Osteoblast (primary cell): ENCODE results near the gene FARS2. TPM values are rescaled to one million over a fixed set of nuclear protein-coding genes. Genes with fewer than 3 reads are reported as not detected.

Experiments used
- DNase-seq: peaks from one replicate; pipeline ENCODE4 v3.0.0; 2011; ENCODE audit warnings: low spot score, mixed read lengths; ENCODE audit not compliant: insufficient read length; ENCODE audit errors: missing footprints
- H2AFZ ChIP-seq: 2 replicates; pipeline ENCODE4 v1.6.0; 2011; ENCODE audit warnings: mild to moderate bottlenecking, low read length
- H3K27ac ChIP-seq: 2 replicates; pipeline ENCODE4 v1.5.1; 2011; ENCODE audit warnings: mild to moderate bottlenecking, low read depth, low read length, moderate library complexity
- H3K27me3 ChIP-seq: 2 replicates; pipeline ENCODE4 v1.6.0; 2012; ENCODE audit warnings: mild to moderate bottlenecking, control low read depth, inconsistent platforms, low read length, moderate library complexity; ENCODE audit not compliant: insufficient read depth
- H3K36me3 ChIP-seq: 2 replicates; pipeline ENCODE4 v1.5.1; 2011; ENCODE audit warnings: mild to moderate bottlenecking, low read length, control low read depth, moderate library complexity; ENCODE audit not compliant: insufficient read depth
- H3K4me1 ChIP-seq: 2 replicates; pipeline ENCODE4 v1.5.1; 2011; ENCODE audit warnings: mild to moderate bottlenecking, low read length, control low read depth, moderate library complexity; ENCODE audit not compliant: insufficient read depth
- H3K4me2 ChIP-seq: 2 replicates; pipeline ENCODE4 v1.6.0; 2011; ENCODE audit warnings: mild to moderate bottlenecking, low read length; ENCODE audit not compliant: insufficient read depth
- H3K4me3 ChIP-seq: fragments of 200-600 bp; sonication (generic); 3 replicates; pipeline ENCODE4 v1.5.1; 2012; ENCODE audit warnings: mild to moderate bottlenecking, low read length, inconsistent platforms; ENCODE audit not compliant: insufficient read depth
- H3K79me2 ChIP-seq: 2 replicates; pipeline ENCODE4 v1.6.0; 2012; ENCODE audit warnings: mild to moderate bottlenecking, low read length, control low read depth, inconsistent platforms; ENCODE audit not compliant: insufficient read depth
- H3K9me3 ChIP-seq: 2 replicates; pipeline ENCODE4 v1.5.1; 2011; ENCODE audit warnings: low read depth, low read length, control low read depth
- H4K20me1 ChIP-seq: 2 replicates; pipeline ENCODE4 v1.6.0; 2012; ENCODE audit warnings: mild to moderate bottlenecking, low read length, control low read depth; ENCODE audit not compliant: insufficient read depth
- CTCF ChIP-seq: IDR thresholded peaks from 2 replicates; pipeline ENCODE4 v1.5.1; 2011; ENCODE audit warnings: mild to moderate bottlenecking, low read depth, low read length, moderate library complexity; ENCODE audit errors: extremely low read depth
- total RNA-seq: library from RNA; depleted of rRNA; stranded (reverse); fragments of >200 nt; gene quantifications from 2 replicates; pipeline ENCODE4 v1.2.3, GENCODE V29; 2012

The FARS2 gene
- total RNA-seq, 1 donor: 29.7 TPM

- Histone ChIP-seq H3K27ac (no peak overlapping the region), H3K27me3 (no peaks in the 10 kb centered on the region), H2AFZ (no peak overlapping the region), H4K20me1 (no peaks in the 10 kb centered on the region), H3K36me3 (no peaks in the 10 kb centered on the region), H3K9me3 (no peaks in the 10 kb centered on the region), H3K4me3 (no peak overlapping the region), H3K4me1 (peaks cover 3% of the 10 kb centered on the region), H3K79me2 (no peaks in the 10 kb centered on the region), H3K4me2 (no peak overlapping the region)
- no peak for DNase-seq
- TF ChIP-seq CTCF: no peak
These were observed 470.1 kb downstream of the FARS2 start for GRCh38 chr6:5731435-5731834.

- Histone ChIP-seq H3K4me3 (no peak overlapping the region), H3K36me3 (no peaks in the 10 kb centered on the region), H3K4me1 (peaks cover 3% of the 10 kb centered on the region), H3K27ac (no peak overlapping the region), H3K9me3 (no peaks in the 10 kb centered on the region), H4K20me1 (no peaks in the 10 kb centered on the region), H3K27me3 (no peaks in the 10 kb centered on the region), H2AFZ (no peak overlapping the region), H3K4me2 (no peak overlapping the region), H3K79me2 (no peaks in the 10 kb centered on the region)
- DNase-seq: no peak
- no peak for TF ChIP-seq CTCF
These were observed 471.2 kb downstream of the FARS2 start for GRCh38 chr6:5732496-5732895.

GRCh38 chr6:5736016-5736738 is 474.9 kb downstream of the FARS2 start:
- Histone ChIP-seq H3K9me3 (no peaks in the 10 kb centered on the region), H3K36me3 (no peaks in the 10 kb centered on the region), H3K79me2 (no peaks in the 10 kb centered on the region), H3K4me3 (no peak overlapping the region), H2AFZ (no peak overlapping the region), H3K4me2 (no peak overlapping the region), H3K27me3 (no peaks in the 10 kb centered on the region), H3K4me1 (no peaks in the 10 kb centered on the region), H4K20me1 (no peaks in the 10 kb centered on the region), H3K27ac (no peak overlapping the region)
- DNase-seq: no peak
- no peak for TF ChIP-seq CTCF

GRCh38 chr6:5737460-5737859 is 476.1 kb downstream of the FARS2 start:
- no peak overlapping the region for H3K27ac ChIP-seq
- no peaks in the 10 kb centered on the region for H3K27me3 ChIP-seq
- H2AFZ ChIP-seq: no peak overlapping the region
- H3K4me3 ChIP-seq: no peak overlapping the region
- DNase-seq: no peak
- H3K79me2 ChIP-seq: no peaks in the 10 kb centered on the region
- H3K9me3 ChIP-seq: no peaks in the 10 kb centered on the region
- TF ChIP-seq CTCF: no peak
- H4K20me1 ChIP-seq: no peaks in the 10 kb centered on the region
- H3K4me1 ChIP-seq: no peaks in the 10 kb centered on the region
- H3K4me2 ChIP-seq: no peak overlapping the region
- H3K36me3 ChIP-seq: no peaks in the 10 kb centered on the region
